ENCODE measurements around the gene P2RY14.
"Not testable (repeated sequence)": the region's sequence is repeated elsewhere in the genome, so short reads cannot be mapped to it uniquely, and the experiment has no call there.

The P2RY14 gene

DNA sequence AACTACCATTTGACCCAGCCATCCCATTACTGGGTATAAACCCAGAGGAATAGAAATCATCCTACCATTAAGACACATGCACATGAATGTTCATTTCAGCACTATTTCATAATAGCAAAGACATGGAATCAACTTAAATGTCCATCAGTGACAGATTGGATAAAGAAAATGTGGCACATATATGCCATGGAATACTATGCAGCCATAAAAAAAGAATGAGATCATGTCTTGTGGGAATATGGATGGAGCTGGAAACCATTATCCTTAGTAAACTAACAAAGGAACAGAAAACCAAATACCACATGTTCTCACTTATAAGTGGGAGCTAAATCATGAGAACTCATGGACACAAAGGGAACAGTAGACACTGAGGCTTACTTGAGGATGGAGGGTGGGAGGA lies 45.9 kb downstream of the P2RY14 start:
- H2BK5ac ChIP-seq (ENCODE audit: low read depth, low read length, poor library complexity); H4K12ac ChIP-seq (ENCODE audit: low read depth, low read length); H2BK12ac ChIP-seq (ENCODE audit: low read length); H2AFZ ChIP-seq (ENCODE audit: insufficient read depth, low read length, poor library complexity); H3K23ac ChIP-seq (ENCODE audit: low read length); H3K4me1 ChIP-seq (ENCODE audit: control insufficient read depth in 1 of 2, insufficient read depth in 2 of 2, low read length in 2 of 2); H3K4ac ChIP-seq (ENCODE audit: low read depth, low read length); H4K8ac ChIP-seq (ENCODE audit: low read depth, low read length); H2BK120ac ChIP-seq (ENCODE audit: insufficient read depth, low read length, poor library complexity); H3K4me2 ChIP-seq (ENCODE audit: low read length); H3K14ac ChIP-seq (ENCODE audit: low read length); H2AK5ac ChIP-seq (ENCODE audit: low read length); H3K79me2 ChIP-seq (ENCODE audit: control insufficient read depth, insufficient read depth, low read length, poor library complexity); H4K91ac ChIP-seq (ENCODE audit: low read depth, low read length); H3K36me3 ChIP-seq (ENCODE audit: control insufficient read depth in 1 of 2, insufficient read depth in 2 of 2, low read length in 2 of 2); H3K9ac ChIP-seq (ENCODE audit: low read length); DNase-seq; H3K79me1 ChIP-seq (ENCODE audit: low read length); H3K18ac ChIP-seq (ENCODE audit: low read length); H3K9me3 ChIP-seq (ENCODE audit: insufficient read depth, low read depth, low read length); H3K27ac ChIP-seq (ENCODE audit: low read depth, low read length); H3K4me3 ChIP-seq (ENCODE audit: low read depth, low read length); H3K27me3 ChIP-seq (ENCODE audit: insufficient read depth, low read length): not testable (repeated sequence)

DNA sequence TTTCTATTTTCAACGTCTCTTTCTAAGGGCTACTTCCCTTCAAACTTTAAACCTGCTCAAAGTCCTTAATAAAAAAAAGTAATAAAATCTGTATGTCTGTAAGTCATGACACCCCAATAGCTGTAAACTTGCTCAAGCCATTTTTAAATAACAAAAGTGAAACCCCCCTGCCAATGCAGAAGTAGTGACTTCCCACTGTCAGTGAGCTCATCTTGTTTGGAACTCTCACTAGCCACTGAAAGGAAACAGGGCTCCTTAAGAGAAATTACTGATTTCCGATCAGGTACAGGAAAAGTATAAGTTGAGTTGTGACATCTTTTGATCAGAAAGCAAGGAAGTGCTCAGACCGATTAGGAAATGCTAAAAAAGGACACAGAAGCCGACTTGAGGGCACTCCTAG lies 47.7 kb downstream of the P2RY14 start:
- Histone ChIP-seq H3K79me1 (ENCODE audit: low read length) (no peaks in the 10 kb centered on the region), H3K27me3 (ENCODE audit: insufficient read depth, low read length) (no peaks in the 10 kb centered on the region), H3K9me3 (ENCODE audit: insufficient read depth, low read depth, low read length) (no peaks in the 10 kb centered on the region), H2AFZ (ENCODE audit: insufficient read depth, low read length, poor library complexity) (no peak overlapping the region), H3K4me2 (ENCODE audit: low read length) (no peak overlapping the region), H3K4me3 (ENCODE audit: low read depth, low read length) (no peak overlapping the region), H3K23ac (ENCODE audit: low read length) (no peak overlapping the region), H3K4me1 (ENCODE audit: control insufficient read depth in 1 of 2, insufficient read depth in 2 of 2, low read length in 2 of 2) (peaks cover 3 to 8% of the 10 kb centered on the region in 2 experiments), H3K27ac (ENCODE audit: low read depth, low read length) (no peak overlapping the region), H2BK12ac (ENCODE audit: low read length) (no peak overlapping the region), H3K9ac (ENCODE audit: low read length) (no peak overlapping the region), H2BK120ac (ENCODE audit: insufficient read depth, low read length, poor library complexity) (no peak overlapping the region), H3K18ac (ENCODE audit: low read length) (no peak overlapping the region), H3K4ac (ENCODE audit: low read depth, low read length) (no peak overlapping the region), H4K91ac (ENCODE audit: low read depth, low read length) (no peak overlapping the region), H3K79me2 (ENCODE audit: control insufficient read depth, insufficient read depth, low read length, poor library complexity) (no peaks in the 10 kb centered on the region), H4K8ac (ENCODE audit: low read depth, low read length) (no peak overlapping the region), H4K12ac (ENCODE audit: low read depth, low read length) (no peak overlapping the region), H3K14ac (ENCODE audit: low read length) (no peak overlapping the region), H3K36me3 (ENCODE audit: control insufficient read depth in 1 of 2, insufficient read depth in 2 of 2, low read length in 2 of 2) (peaks cover 5 to 8% of the 10 kb centered on the region in 2 experiments), H2AK5ac (ENCODE audit: low read length) (no peak overlapping the region), H2BK5ac (ENCODE audit: low read depth, low read length, poor library complexity) (no peak overlapping the region)
- peak in 1 of 2 donors; percentile 14 for DNase-seq
- no CpG with 5 or more reads among the region's 4 CpGs for WGBS (ENCODE audit: extremely low coverage, insufficient coverage, insufficient read length)

DNA sequence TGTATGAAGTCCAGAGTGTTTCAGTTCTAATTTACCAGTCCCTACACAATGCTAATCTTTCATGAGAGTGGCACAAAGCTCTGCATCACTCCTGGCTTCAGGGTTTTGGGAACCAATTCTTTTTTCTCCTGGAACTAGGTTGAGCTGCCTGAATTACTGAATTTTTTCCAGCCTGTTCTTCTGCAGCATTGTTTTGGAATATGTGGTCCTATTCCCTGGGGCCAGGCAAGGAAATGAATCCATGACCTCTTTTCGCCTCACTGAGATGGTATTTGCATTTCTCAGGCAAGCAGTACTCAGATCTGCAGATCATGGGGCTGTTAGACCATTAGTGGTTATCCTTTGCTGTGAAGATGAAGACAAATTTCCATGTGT lies 49.7 kb downstream of the P2RY14 start:
- H3K18ac ChIP-seq (ENCODE audit: low read length), result no peak overlapping the region
- peaks cover 5% of the 10 kb centered on the region in 2 experiments for H3K36me3 ChIP-seq (ENCODE audit: control insufficient read depth in 1 of 2, insufficient read depth in 2 of 2, low read length in 2 of 2)
- no peak overlapping the region for H3K27ac ChIP-seq (ENCODE audit: low read depth, low read length)
- H3K4me2 ChIP-seq (ENCODE audit: low read length), result no peak overlapping the region
- peak; percentile 12 to 36 for DNase-seq
- no peaks in the 10 kb centered on the region for H3K79me1 ChIP-seq (ENCODE audit: low read length)
- no peaks in the 10 kb centered on the region for H3K79me2 ChIP-seq (ENCODE audit: control insufficient read depth, insufficient read depth, low read length, poor library complexity)
- H2BK12ac ChIP-seq (ENCODE audit: low read length), result no peak overlapping the region
- no peak overlapping the region for H3K4ac ChIP-seq (ENCODE audit: low read depth, low read length)
- H3K27me3 ChIP-seq (ENCODE audit: insufficient read depth, low read length), result no peaks in the 10 kb centered on the region
- H3K9me3 ChIP-seq (ENCODE audit: insufficient read depth, low read depth, low read length), result no peaks in the 10 kb centered on the region
- H3K14ac ChIP-seq (ENCODE audit: low read length), result no peak overlapping the region
- no peak overlapping the region for H3K9ac ChIP-seq (ENCODE audit: low read length)
- H3K4me3 ChIP-seq (ENCODE audit: low read depth, low read length), result no peak overlapping the region
- H4K8ac ChIP-seq (ENCODE audit: low read depth, low read length), result no peak overlapping the region
- no CpG with 5 or more reads among the region's 1 CpG for WGBS (ENCODE audit: extremely low coverage, insufficient coverage, insufficient read length)
- no peak overlapping the region for H4K12ac ChIP-seq (ENCODE audit: low read depth, low read length)
- H2AFZ ChIP-seq (ENCODE audit: insufficient read depth, low read length, poor library complexity), result no peak overlapping the region
- peaks cover 3 to 8% of the 10 kb centered on the region in 2 experiments for H3K4me1 ChIP-seq (ENCODE audit: control insufficient read depth in 1 of 2, insufficient read depth in 2 of 2, low read length in 2 of 2)
- H3K23ac ChIP-seq (ENCODE audit: low read length), result no peak overlapping the region
- H2AK5ac ChIP-seq (ENCODE audit: low read length), result no peak overlapping the region
- H2BK5ac ChIP-seq (ENCODE audit: low read depth, low read length, poor library complexity), result no peak overlapping the region
- H4K91ac ChIP-seq (ENCODE audit: low read depth, low read length), result no peak overlapping the region
- H2BK120ac ChIP-seq (ENCODE audit: insufficient read depth, low read length, poor library complexity), result no peak overlapping the region

DNA sequence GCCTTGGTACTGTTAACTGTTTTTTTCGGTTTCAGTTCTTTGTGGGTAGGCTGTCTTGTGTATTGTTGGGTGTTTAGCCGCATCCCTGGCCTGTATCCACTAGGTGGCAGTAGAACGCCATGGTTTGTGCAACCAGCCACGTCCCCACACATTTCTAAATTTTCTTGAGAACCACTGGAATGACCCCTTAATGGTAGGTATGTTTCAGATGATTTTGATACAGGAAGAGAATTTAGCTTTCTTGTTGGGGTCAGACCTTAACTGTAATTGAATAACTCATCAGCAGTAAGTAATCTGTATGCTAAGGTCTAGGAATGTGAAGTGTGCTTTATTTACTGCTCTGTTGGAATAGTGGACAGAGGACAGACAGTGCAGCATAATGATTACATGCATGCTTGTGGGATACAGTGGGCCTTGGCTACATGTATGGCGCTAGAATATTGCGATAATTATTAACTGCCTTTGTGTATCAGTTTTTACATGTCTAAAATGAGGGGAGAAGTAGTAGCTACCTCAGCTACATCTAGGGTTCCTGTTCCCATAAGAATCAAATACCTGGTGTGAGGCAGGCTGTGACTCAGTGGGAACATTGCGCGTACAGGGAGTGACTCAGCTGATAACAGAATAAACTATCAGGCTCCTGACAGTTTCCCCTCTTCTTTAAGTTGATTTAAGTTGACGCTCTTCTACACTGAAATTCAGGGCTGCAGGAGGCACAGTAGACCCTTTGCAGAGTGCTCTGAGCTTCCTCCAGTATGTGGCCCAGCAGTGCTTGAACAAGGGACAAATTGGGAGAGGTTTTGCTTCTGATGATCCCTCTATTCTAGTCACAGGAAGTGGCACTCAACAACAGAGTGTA lies 50.3 kb downstream of the P2RY14 start:
- no peaks in the 10 kb centered on the region for H3K79me1 ChIP-seq (ENCODE audit: low read length)
- H3K4me3 ChIP-seq (ENCODE audit: low read depth, low read length), result no peak overlapping the region
- no peak overlapping the region for H2BK12ac ChIP-seq (ENCODE audit: low read length)
- H3K79me2 ChIP-seq (ENCODE audit: control insufficient read depth, insufficient read depth, low read length, poor library complexity), result no peaks in the 10 kb centered on the region
- no peak overlapping the region for H3K14ac ChIP-seq (ENCODE audit: low read length)
- no peak overlapping the region for H4K91ac ChIP-seq (ENCODE audit: low read depth, low read length)
- no peak overlapping the region for H3K9ac ChIP-seq (ENCODE audit: low read length)
- no peak overlapping the region for H2BK5ac ChIP-seq (ENCODE audit: low read depth, low read length, poor library complexity)
- no peak overlapping the region for H3K23ac ChIP-seq (ENCODE audit: low read length)
- no peak overlapping the region for H2BK120ac ChIP-seq (ENCODE audit: insufficient read depth, low read length, poor library complexity)
- no peaks in the 10 kb centered on the region for H3K27me3 ChIP-seq (ENCODE audit: insufficient read depth, low read length)
- H3K36me3 ChIP-seq (ENCODE audit: control insufficient read depth in 1 of 2, insufficient read depth in 2 of 2, low read length in 2 of 2), result peaks cover 5% of the 10 kb centered on the region in 2 experiments
- H3K9me3 ChIP-seq (ENCODE audit: insufficient read depth, low read depth, low read length), result no peaks in the 10 kb centered on the region
- WGBS (ENCODE audit: extremely low coverage, insufficient coverage, insufficient read length), result no CpG with 5 or more reads among the region's 9 CpGs
- H3K27ac ChIP-seq (ENCODE audit: low read depth, low read length), result peak overlapping the region; percentile 10
- DNase-seq, result peak; percentile 58 to 89
- no peak overlapping the region for H4K12ac ChIP-seq (ENCODE audit: low read depth, low read length)
- H2AFZ ChIP-seq (ENCODE audit: insufficient read depth, low read length, poor library complexity), result no peak overlapping the region
- no peak overlapping the region for H2AK5ac ChIP-seq (ENCODE audit: low read length)
- H3K4ac ChIP-seq (ENCODE audit: low read depth, low read length), result no peak overlapping the region
- no peak overlapping the region for H4K8ac ChIP-seq (ENCODE audit: low read depth, low read length)
- no peak overlapping the region for H3K4me2 ChIP-seq (ENCODE audit: low read length)
- no peak overlapping the region for H3K18ac ChIP-seq (ENCODE audit: low read length)
- H3K4me1 ChIP-seq (ENCODE audit: control insufficient read depth in 1 of 2, insufficient read depth in 2 of 2, low read length in 2 of 2), result peaks cover 3 to 8% of the 10 kb centered on the region in 2 experiments
